Stimulated activated CD4-positive, alpha-beta T cell treated with anti-CD3 and anti-CD28 coated beads, TNF-alpha, amount 100 ng/mL, for 24 hours (primary cell): Measurements from ENCODE around the gene PTPRS.

Experiments
- DNase-seq, 3 experiments: peaks; one replicate each; pipeline ENCODE4 v3.0.0-alpha.2; 2020; ENCODE audit warnings: low read depth in 3 of 3

The PTPRS gene

DNA sequence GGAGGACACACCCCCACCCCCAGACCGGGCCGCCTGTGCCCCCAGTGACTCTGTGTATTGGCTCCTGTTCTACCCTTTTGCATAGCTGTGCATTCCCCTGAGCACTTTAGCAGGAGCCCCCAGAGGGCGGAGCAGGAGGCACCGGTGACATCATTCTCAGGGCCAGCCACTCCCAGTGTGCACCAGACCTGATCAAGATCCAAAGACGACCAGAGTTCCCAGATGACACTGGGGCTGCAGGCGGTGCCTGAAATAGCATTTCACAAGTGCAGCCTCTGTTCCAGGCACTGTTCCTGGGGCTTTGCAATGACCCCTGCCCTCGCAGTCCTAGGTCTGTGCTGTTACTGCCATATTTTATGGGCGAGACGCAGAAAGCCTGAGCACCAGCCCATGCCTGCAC, 14.5 kb upstream of the PTPRS start:
- no peak for DNase-seq

DNA sequence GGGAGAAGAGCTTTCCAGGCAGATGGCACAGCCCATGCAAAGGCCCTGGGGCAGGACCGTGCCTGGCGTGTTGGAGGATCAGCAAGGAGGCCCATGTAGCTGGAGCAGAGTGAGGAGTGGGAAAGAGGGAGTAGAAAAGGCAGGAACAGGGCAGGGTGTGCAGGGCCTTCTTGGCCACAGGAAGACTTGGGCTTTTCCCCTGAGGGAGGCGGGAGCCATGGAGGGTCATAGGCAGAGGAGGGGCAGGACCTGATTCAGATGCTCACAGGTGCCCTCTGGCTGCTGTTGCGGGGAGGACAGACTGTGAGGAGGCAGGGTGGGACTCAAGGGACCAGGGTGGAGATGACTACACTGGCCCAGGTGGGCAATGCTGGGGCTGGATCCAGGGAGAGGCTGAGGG, 13.8 kb upstream of the PTPRS start:
- peak in 1 of 3 experiments; percentile 12 for DNase-seq

DNA sequence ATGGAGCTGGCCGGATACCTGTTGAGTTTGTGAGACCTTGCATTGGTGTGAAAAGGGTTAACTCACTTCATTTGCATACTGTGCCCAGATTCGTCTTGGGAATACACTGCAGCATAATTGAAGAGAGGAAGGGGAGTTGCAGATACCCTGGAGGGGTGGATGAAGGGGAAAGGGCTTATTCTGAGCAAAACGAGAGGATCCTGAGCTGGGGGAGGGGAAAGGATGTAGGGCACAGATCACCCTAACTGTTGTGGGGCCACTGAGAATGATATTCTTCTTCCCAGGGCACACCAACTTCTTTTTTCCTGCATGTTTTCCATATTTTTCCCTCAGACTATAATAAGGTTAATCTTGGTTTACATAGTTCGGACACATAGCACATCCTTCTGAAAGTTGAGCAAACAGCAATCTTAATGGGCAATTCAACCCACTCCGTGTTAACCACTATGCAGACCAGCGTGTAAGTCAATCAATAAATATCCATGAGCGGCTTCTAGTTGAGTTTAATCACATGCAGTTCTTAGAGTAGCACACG, 11.7 kb upstream of the PTPRS start:
- DNase-seq = no peak

DNA sequence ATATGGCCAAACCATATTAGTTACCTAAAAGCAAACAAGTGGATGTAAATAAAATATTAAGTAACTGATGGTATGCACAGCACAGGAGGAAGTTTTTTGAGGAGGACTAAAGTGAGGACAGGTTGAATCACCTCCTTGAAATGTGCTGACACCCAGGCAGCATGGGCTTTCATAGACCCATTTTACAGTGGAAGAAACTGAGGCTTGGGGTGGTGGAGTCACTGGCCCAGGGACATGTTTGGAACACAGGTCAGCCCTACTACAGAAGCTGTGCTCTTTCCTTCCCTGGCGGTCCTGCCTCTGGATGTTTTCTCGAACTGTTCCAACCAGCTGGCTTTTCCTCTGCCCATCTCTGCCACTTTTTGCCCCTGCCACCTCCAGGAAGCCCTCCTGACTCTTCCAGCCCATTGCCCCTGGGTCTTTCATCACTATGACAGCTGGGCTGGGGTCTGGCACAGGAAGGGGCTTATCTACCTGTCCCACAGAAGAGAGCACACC, 11.2 kb upstream of the PTPRS start:
- no peak for DNase-seq

DNA sequence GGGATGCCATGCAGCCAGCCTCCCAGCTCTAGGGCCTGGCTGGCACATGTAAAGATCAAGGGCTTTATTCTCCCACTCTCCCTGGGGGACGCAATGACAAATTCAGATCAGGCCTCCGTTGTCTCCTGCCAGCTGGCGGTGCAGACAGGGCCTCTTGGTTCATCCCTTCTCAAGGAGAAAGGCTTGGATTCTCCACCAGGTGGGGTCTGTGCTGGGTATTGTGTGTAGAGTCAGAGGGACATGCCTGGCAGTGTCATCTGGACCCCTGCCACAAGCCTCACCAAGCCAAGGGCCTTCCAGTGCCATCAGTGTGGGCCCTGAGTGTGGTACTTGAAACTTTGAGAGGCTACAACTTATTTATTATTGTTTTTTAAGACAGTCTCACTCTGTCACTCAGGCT, 8.4 kb upstream of the PTPRS start:
- DNase-seq = no peak

DNA sequence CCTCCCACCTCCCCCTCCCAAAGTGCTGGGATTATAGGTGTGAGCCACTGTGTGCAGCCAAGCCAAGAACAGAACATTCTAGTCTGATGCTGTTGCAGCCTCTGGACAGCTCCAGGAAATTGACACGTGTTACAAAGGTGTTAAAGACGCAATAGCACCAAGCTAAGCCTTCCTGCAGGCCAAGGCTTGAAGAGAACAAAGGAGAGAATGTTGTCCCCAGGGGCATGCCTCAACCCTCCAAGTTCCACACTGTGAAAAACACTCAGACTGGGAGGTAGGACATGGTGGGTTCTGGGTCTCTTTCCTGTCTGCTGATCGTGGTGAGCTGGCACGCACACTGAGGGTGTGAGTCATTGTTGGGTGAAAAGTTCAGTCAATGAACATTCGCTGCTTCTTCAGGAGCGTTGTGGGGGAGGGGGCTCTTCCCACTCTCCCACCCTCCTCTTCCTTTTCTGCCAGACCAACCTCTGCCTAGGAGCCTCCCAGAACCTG, 5.3 kb upstream of the PTPRS start:
- no peak for DNase-seq

DNA sequence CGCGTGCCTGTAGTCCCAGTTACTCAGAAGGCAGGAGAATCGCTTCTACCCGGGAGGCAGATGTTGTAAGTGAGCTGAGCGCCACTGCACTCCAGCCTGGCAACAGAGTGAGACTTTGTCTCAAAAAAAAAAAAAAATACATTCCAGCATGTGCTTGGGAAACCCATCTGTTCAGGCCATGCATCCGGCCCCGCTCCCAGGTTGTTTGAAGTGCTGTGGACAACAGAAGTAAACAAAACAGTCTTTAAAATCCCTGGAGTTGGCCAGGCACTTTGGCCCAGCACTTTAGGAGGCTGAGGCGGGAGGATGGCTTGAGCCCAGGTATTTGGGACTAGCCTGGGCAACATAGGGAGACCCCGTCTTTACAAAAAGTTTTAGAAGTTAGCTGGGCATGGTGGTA, 3.2 kb upstream of the PTPRS start:
- no peak for DNase-seq

DNA sequence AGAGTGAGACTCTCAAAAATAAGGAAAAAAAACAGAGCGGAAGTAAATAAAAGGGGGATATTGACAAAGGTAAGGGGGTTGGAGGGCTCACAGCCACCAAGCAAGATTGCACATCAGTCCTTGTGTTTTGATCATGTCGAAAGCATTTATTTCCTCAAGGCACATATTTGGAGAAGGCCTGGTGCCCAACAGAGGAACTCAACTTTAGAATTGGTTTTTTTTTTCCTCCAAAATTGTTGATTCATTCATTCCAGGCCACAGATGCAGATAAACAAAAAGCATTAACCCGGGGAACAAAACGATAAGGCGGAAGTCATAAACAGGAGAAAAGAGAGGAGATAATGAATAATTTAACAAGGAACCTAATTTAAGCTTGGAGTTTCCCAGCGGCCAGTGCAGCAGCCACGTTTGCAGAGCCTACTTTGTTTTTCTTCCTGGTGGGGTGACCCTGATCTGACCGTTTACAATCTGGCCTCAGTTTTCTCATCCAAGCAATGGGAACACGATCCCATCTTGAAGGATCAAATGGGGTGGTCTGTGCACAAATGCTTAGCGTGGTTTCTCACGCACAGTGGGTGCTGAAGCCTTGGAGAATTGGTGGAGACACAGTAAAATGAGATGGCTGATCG, 2.1 kb upstream of the PTPRS start:
- no peak for DNase-seq

DNA sequence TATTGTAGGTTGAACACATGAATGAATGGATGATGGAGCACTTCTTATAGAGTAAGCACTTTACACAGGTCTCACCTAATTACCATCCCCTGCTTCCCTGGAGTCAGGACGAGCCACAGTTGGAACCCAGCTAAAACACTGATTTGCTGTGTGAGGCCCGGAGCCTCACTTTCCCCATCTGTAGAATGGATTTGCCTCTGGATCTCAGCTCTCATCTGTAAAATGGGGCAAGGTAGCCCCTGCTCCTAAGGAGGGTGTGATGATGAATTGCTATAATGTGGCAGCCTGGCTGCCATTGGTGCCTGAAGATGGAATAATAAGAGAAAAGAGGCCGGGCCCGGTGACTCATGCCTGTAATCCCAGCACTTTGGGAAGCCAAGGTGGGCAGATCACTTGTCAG, 1.4 kb upstream of the PTPRS start:
- DNase-seq = no peak

DNA sequence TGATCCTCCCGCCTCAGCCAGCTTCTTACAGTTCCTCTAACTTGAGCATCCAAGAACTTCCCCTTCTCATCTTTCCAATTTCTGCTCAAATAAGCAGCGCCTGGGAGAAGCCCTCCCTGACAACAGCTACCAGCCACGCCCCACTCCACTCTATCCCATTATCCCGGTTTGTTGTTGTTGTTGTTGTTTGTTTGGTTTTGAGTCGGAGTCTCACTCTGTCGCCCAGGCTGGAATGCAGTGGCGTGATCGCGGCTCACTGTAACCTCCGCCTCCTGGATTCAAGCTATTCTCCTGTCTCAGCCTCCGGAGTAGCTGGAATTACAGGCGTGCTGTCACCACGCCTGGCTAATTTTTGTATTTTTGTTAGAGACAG, 822 bp upstream of the PTPRS start:
- DNase-seq = no peak

DNA sequence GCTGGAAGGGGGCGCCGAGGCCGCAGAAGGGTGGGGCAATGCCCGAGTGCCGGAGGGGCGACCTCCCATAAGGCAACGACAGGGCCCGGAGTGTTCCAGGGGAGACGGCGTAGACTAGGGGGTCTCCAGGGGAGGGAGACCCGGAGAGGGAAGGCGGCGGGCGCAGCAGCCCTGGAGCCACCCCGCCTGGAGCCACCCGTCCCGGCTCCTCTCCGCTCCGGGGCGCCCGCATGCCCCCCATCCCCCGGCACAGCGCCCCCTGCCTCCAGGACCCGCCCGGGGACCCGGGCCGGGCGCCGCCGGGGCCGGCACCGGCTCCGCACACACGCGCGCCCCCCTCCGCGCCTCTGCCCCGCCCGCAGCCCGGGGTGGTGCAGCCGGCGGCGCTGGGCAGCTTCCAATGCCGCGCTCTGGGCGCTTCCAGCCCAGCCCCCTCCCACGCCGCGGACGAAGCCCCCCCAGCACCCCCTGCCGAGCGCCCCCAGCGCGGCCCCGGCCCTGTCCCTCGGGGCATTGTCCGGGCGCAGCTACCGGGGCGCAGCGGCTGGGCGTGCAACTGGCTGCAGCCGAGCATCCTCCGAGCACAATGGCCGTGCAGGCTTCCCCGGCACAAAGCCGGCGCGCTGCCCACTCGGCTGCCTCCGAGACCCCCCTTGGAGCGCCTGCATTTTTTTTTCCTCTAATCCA, 519 bp downstream of the PTPRS start:
- DNase-seq = no peak

DNA sequence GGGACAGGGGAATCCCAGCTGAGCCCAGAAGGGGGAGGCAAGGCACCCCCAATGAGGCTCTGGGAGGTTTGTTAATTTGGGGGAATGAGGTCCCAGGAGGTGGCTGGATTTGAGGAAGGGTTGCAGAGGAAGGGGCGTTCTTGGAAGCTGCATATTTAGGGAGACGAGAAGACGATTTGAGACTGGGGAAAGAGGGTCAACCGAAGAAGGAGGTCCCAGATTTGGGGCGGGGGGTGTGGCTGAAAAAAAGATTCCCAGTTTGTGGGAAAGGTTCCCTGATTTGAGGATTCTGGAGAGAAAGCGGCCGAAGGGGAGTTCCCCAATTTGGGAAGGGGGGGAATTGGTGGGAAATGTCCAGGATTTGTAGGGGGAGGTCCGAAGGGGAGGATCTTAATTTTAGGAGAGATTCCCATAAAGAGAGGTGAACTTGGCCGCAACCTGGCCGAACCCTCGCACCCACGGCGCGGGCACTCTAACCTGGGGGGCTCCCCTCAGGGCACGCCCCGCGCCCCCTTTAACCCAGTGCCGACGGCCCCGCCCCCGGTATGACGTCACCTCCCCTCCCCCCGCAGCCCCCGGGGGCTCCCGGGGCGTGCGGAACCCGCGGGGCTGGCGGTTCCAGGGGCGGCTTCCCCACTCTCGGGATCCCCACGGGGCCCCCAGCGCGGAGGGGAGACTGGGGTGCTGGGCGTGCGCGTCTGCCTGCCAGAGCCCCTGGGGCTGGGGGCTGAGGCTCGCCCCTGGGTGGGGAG, 1.2 kb downstream of the PTPRS start:
- DNase-seq = no peak

DNA sequence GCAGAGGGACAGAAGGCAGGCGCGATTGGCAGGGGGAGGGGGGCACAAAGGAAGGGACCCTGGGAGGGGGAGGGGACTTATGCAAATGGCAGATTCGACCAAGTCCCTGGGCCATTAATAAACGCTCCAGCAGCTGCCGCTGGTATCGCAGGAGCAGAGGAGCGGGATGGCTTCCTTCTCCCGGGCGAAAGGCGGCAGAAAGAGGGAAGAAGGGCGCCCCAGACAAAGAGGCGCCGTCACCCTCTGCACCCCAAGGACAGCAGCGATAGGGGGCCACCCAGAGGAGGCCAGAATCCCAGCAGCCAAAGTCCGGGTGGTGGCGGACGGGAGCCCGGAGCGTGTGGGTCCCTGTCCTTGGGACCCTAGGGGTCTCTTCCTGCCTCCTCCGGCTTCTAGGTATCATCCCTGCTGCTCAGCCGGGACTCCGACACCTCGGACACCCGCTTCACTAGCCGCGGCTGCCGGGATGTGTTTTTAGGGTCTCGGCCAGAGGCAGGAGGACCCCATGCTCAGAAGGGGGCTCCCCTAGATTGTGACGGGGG, 1.9 kb downstream of the PTPRS start:
- no peak for DNase-seq

DNA sequence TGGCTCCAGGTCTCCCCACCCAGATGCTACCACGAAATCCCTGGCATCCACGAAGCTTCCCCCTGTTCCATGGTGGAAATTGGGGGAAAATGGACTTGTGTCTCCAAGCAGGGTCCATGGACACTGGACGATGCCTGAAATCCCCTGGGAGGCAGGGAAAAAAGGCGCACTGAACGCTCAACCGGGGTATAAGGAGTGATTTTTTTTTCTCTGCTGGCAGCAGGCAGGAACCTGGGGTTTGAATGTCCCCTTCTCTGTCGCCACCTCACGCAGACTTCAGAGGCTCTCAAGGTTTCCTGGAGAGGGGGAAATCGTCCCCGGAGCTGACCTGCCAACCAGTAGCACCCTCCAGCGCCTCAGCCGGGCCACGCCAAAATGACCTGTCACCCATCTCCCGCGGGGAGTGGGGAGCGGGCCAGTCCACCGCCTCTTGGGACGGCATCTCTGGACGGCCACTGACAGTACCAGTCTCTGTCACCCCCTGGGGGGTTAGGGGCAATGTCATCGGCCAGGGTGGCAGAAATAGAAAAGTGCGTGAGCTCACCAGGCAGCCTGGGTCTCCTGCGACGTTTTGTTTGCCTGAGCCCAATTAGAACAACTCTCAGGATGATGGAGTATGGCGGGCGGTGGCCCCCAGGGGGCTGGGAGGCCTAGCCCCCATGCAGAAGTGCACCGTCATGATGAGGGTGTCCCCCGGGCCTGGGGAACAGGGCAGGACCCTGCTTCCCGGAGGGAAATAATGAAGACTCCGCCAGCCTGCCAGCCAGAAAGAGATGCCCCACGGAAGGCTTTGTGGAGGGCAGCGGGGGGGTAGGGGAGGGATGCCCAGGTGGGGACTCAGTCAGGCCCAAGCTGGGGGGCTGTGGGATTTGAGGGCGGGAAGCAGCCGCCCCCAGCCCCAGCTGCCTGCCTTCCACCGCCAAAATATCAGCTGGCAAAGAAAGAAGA, 2.6 kb downstream of the PTPRS start:
- DNase-seq = no peak

DNA sequence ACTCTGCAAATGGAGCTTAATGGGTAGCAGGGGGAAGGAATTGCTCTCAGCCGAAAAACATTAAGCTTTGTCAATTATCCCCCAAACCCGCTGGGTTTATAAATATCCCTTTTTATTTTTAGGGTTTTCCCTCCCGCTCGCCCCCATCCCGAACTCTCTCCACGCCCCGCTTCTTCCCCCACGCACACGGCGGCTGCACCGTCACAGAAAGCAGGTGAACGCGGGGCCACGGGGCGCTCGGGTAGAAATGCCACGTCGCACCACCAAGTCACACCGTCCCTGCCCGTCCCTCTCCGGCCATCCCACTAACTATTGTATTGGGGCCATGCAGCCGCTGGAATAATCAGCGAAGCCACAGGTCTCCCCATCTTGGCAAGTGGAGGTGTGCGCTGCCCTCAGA, 3.5 kb downstream of the PTPRS start:
- DNase-seq = no peak

DNA sequence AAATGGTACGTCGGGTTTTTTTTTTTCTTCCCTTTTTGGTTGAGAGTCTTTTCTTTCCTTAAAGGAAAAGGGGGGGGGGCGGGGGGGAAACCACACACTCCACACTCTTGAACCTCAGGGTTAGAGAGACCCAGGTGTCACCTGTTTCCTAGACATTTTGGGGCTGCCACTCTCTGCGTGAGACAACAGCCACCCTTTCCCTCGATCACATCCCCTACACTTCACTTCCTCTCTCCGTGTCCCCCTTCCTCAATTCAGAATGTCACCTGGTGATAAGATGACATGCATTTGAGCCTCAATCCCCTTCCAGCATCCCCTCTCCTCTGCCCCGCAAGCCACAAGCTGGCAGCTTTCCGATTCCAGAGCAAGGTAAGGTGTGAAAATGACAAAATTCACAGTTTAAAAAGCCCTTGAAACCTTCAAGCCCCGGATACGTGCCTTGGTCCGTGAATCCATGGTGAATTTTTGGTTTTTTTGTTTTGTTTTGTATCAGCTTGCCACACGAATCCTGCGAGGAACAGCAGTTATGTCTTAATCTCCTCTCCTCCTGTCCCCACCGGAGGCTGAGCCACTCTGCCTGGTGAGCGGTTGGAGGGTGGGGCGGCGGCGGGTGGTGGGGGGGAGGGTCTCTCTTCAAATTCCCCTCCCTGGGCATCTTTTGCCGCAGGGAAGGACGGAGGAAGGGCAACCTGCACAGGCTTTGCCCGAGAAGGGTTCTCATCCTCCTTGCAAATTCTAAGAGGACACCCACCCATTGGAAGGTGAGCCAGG, 4.2 kb downstream of the PTPRS start:
- DNase-seq = no peak

DNA sequence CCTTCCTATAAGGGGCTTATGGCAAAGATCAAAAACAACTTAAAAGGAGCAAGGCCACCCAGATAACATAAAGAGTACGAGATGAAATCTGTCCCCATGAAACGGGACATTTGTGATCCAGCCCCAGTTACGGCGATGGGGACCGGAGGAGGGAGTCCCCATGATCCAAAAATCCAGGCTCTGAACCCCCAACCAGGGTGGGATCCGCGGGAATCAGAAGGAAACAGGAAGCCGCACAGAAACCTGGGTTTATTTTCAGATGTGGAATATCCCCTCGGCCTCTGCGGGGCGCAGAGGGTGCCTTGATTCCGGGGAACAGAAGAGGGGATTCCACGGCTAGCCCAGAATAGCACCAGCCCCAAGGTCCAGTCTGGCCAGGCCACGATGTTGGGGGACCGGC, 5.0 kb downstream of the PTPRS start:
- no peak for DNase-seq

DNA sequence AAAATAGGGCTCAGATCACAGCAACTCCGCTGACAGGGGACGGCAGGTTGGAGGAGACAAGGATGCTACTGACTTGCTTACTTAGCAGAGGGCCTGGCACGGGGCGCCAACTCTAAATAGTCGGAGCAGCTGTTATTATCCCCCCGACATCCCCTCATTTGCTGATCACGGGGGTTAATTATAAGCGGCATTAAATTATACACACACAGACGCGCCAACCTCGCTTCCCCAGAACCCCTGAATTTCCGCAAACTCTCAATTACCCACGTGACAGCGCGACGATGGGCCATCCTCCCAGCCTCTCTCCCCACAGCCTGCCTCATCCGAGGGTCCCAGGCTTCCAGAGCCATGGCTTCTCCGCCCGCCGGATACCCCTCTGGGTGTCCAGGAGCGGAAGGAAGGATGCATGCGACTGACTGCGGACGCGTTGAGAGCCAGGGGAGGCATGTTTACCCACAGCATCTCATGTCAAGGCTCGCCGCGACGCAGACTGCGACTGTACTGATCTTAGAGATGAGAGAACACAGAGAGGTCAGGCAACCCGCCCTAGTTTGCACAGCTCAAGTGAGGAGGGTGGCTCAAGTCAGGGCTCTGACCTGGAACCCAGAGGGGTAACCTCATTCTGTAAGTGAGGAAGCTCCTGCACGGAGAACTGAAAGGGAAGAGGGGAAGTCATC, 5.7 kb downstream of the PTPRS start:
- no peak for DNase-seq

DNA sequence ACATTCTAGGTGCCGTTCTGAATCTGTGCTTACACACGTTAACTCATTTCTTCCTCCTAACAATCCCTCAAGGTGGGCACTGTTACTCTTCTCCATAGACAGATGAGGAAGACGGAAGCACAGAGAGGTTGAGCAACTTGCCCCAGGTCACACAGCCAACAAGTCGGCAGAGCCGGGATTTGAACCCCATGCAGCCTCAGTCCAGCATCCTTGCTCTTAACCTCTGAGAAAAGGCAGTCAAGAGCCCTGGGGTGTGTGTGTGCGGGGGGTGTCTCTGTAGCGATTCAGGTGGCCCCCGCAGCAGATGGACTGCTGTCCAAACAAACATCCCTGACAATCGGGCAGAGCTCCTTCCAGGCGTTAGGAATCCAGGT, 6.3 kb downstream of the PTPRS start:
- DNase-seq = no peak
